ENCODE measurements around the gene PFDN6. TPM values are rescaled to one million over a fixed set of nuclear protein-coding genes. Genes with fewer than 3 reads are reported as not detected.
"Not testable (repeated sequence)": the region's sequence is repeated elsewhere in the genome, so short reads cannot be mapped to it uniquely, and the experiment has no call there.

PFDN6 gene
- total RNA-seq, 1 donor from 2014 or later, result 9.1 TPM

GRCh38 chr6:33280539-33280938 is 8.9 kb upstream of the PFDN6 start:
- H3K27ac ChIP-seq, result no peak overlapping the region
- H3K36me3 ChIP-seq, result peaks cover 0 to 49% of the 10 kb centered on the region in 2 donors
- H3K4me1 ChIP-seq, result peaks cover 23% of the 10 kb centered on the region
- no peaks in the 10 kb centered on the region for H3K9me3 ChIP-seq
- no peaks in the 10 kb centered on the region for H3K27me3 ChIP-seq
- intact Hi-C loops (cut with DNase I), result no loop called here
- no peak overlapping the region for H3K4me3 ChIP-seq
- no peak for DNase-seq (ENCODE audit: extremely low spot score in 2 of 2)
- TF ChIP-seq, protein P1, sequence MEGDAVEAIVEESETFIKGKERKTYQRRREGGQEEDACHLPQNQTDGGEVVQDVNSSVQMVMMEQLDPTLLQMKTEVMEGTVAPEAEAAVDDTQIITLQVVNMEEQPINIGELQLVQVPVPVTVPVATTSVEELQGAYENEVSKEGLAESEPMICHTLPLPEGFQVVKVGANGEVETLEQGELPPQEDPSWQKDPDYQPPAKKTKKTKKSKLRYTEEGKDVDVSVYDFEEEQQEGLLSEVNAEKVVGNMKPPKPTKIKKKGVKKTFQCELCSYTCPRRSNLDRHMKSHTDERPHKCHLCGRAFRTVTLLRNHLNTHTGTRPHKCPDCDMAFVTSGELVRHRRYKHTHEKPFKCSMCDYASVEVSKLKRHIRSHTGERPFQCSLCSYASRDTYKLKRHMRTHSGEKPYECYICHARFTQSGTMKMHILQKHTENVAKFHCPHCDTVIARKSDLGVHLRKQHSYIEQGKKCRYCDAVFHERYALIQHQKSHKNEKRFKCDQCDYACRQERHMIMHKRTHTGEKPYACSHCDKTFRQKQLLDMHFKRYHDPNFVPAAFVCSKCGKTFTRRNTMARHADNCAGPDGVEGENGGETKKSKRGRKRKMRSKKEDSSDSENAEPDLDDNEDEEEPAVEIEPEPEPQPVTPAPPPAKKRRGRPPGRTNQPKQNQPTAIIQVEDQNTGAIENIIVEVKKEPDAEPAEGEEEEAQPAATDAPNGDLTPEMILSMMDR (IDR thresholded peaks at IDR 0.05), result no peak
- TF ChIP-seq POLR2AphosphoS5 (IDR thresholded peaks at IDR 0.05; ENCODE audit: insufficient read depth in 1 of 2, low read depth in 1 of 2) (no peak), POLR2A (IDR thresholded peaks at IDR 0.05) (no peak)

DNA sequence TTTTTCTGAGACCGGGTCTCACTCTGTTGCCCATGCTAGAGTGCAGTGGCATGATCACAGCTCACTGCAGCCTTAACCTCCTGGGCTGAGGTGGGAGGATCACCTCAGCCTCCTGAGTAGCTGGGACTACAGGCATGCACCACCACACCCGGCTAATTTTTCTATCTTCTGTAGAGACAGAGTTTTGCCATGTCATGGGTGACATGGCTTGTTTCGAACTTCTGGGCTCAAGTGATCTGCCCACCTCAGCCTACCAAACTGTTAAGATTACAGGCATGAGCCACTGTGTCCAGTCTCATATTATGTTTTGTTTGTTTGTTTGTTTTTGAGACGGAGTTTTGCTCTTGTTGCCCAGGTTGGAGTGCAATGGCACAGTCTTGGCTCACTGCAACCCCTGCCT is 4.2 kb upstream of the PFDN6 start:
- peaks cover 20% of the 10 kb centered on the region for H3K4me1 ChIP-seq
- H3K9me3 ChIP-seq; intact Hi-C loops (cut with DNase I); H3K27ac ChIP-seq; H3K4me3 ChIP-seq; DNase-seq (ENCODE audit: extremely low spot score in 2 of 2); H3K27me3 ChIP-seq: not testable (repeated sequence)
- peaks cover 0 to 32% of the 10 kb centered on the region in 2 donors for H3K36me3 ChIP-seq

DNA sequence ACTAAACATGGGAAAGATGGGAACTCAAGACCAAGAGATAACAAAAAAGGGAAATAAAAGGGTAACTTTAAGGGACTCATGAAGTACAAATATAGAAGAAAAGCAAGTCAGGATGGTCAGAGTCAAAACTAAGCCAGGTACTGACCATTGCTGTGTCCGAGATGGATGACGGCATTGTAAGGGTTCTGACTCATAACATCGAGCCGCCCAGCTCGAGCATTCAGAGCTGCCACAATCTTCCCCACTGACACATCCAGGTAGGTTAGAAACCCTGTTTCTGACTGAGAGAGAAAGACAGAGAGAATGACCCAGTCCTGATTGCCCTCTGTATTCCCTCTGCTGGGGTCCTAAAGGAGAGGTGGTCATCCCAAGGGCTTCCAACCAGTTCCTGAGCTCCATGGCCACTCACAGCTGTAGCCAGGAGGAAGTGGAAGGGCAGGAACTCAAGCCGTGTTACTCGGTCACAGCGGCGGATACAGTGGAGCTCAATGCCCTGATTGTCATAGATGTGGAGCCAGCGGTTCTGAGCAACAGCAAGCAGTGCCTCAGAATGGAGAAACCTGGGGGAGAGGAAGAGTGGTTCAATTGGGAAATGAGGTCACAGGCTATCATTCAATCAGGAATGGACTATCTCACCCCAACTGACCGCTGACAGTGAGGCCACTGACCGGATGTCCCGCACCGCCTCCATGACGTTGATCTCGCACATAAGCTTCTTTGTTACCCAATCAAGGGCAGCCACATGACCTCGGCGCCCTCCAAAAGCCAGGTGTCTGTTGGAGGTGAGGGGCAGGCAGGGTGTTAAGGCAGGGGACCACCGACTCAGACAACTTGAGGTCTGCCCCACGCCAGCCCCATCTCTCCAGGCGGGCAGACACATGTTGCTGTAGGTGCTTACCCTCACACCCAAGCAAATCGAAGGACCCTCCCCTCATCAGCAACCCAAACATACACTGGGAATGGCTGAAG is 2.2 kb upstream of the PFDN6 start:
- TF ChIP-seq, protein P1 (IDR thresholded peaks at IDR 0.05), result no peak
- TF ChIP-seq POLR2A (IDR thresholded peaks at IDR 0.05) (no peak), POLR2AphosphoS5 (IDR thresholded peaks at IDR 0.05; ENCODE audit: insufficient read depth in 1 of 2, low read depth in 1 of 2) (no peak)
- H3K4me3 ChIP-seq, result no peak overlapping the region
- H3K36me3 ChIP-seq, result peaks cover 0 to 40% of the 10 kb centered on the region in 2 donors

DNA sequence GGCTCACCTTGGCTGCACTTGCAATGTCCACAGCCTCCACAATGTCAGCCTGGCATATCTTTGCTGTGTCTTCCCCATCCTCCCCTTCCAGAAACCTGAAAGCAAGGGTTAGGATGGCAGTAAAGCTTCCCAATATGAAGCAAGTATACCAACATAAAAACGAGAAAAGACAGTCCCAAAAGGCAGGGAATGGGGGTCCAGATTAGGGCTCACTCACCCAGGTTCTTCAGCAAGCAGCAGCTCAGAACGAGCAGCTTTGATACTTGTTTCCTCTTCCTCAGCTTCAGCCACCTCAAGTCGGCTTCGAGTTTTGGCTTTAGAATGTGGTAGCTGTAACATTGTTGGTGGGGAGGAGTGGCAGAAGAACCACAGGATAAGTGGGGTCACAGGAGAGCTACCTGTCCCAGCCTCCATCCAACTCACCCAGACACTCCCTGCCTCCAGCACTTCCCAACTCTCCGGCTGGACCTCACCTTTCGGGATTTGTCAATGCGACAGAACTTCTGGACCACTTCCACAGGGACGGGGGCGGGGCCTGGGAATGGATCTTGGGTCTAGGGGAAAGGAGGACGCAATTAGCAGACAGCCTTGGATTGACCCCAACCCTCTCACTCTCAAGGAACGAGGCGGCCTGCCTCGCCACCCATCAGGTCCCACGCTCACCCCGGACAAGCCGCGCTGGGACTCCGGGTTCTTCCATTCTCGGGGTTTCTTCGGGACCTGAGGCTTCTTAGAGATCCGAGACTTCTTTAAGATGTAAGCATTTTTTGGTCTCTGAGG is 1.1 kb upstream of the PFDN6 start:
- Histone ChIP-seq H3K4me1 (peaks cover 28% of the 10 kb centered on the region), H3K27ac (peak overlapping the region; percentile 81), H3K4me3 (peak overlapping the region; percentile 63 to 81), H3K27me3 (no peaks in the 10 kb centered on the region), H3K9me3 (no peaks in the 10 kb centered on the region), H3K36me3 (peaks cover 0 to 41% of the 10 kb centered on the region in 2 donors)
- TF ChIP-seq, protein P1 (IDR thresholded peaks at IDR 0.05), result no peak
- TF ChIP-seq POLR2AphosphoS5 (IDR thresholded peaks at IDR 0.05; ENCODE audit: insufficient read depth in 1 of 2, low read depth in 1 of 2) (no peak), POLR2A (IDR thresholded peaks at IDR 0.05) (no peak)
- no peak for DNase-seq (ENCODE audit: extremely low spot score in 2 of 2)
- intact Hi-C loops (cut with DNase I), result no loop called here

More for the DNA sequence above, 2.2 kb upstream of the PFDN6 start:
- no peak for DNase-seq (ENCODE audit: extremely low spot score in 2 of 2)
- Histone ChIP-seq H3K27ac (no peak overlapping the region), H3K4me1 (peaks cover 28% of the 10 kb centered on the region), H3K27me3 (no peaks in the 10 kb centered on the region), H3K9me3 (no peaks in the 10 kb centered on the region)
- intact Hi-C loops (cut with DNase I), result no loop called here

- DNase-seq (ENCODE audit: extremely low spot score in 2 of 2), result no peak
- Histone ChIP-seq H3K9me3 (no peaks in the 10 kb centered on the region), H3K36me3 (peaks cover 0 to 28% of the 10 kb centered on the region in 2 donors), H3K4me3 (peak overlapping the region; percentile 63 to 81), H3K27ac (peak overlapping the region; percentile 81), H3K4me1 (peaks cover 28% of the 10 kb centered on the region), H3K27me3 (no peaks in the 10 kb centered on the region)
- TF ChIP-seq POLR2AphosphoS5 (IDR thresholded peaks at IDR 0.05; ENCODE audit: insufficient read depth in 1 of 2, low read depth in 1 of 2), result peak in 1 of 2 donors; percentile 4
- TF ChIP-seq, protein P1 (IDR thresholded peaks at IDR 0.05), result no peak
- TF ChIP-seq POLR2A (IDR thresholded peaks at IDR 0.05), result no peak
- intact Hi-C loops (cut with DNase I), result no loop called here
These were observed 449 bp downstream of the PFDN6 start for GRCh38 chr6:33289784-33290315.
